GM21825 (cell line): Measurements from ENCODE around the gene GPC3.
"Not testable (repeated sequence)": the region's sequence is repeated elsewhere in the genome, so short reads cannot be mapped to it uniquely, and the experiment has no call there.

Experiments used
- ATAC-seq: cut with Tn5 transposase; IDR thresholded peaks from one replicate; pipeline ENCODE4 v1.9.1; 2021; ENCODE audit warnings: mild to moderate bottlenecking, moderate library complexity; ENCODE audit not compliant: unreplicated experiment

Gene GPC3

DNA sequence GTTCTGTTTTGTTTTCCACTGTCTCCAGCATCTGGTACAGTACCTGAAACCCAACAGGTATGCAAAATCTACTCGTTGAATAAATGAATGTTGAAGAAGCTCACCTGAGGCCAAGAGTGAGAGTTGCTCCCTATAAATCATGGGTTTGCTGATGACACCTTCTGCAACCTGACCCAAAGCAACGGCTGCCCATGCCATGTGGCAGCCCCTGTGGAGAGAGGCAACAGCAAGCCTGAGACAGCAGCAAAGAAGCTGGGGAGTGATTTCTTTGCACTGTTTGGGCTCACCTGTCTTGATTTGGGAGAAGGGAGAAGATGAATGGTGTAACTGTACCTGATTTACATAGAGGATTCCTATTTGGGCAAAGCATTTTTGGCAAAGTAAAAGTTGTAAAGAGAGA lies 450.3 kb downstream of the GPC3 start:
- ATAC-seq = no peak

DNA sequence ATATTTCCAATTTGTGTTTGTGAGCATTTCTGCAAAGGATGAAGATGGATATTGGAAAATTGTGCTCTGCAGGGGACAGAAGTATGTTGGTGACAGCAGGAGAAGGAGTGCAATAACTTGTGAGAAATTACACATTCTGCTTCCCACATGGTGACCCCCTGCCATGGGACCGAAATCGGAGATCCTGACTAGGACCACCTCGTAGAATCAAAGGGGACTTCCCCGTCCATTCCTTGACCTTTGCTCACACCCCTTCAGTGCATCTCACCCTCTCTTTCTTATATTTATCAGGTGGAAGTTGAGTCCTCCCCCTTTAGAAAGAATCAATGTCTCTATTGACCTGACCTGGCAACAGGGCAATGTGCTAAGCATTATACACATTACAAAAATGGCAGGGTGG lies 451.2 kb downstream of the GPC3 start:
- no peak for ATAC-seq

DNA sequence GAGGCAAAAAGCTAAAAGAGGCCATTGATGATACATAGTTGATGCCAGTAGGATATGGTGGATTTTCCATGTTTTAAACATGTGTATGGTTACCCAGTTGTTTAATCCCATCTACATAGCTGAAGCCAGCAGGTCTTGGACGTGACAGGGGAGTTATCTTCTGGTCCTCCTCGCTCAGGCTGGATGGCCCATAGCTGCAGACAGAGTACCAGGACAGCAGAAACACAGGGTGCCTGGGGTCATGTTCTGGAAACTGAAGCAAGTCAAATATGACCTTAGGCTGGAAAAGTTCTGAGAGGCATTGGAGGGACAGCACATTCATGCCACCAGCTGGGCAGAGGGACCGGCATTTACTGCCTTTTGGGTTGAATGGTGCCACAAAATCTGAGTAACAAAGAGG lies 452.1 kb downstream of the GPC3 start:
- no peak for ATAC-seq

DNA sequence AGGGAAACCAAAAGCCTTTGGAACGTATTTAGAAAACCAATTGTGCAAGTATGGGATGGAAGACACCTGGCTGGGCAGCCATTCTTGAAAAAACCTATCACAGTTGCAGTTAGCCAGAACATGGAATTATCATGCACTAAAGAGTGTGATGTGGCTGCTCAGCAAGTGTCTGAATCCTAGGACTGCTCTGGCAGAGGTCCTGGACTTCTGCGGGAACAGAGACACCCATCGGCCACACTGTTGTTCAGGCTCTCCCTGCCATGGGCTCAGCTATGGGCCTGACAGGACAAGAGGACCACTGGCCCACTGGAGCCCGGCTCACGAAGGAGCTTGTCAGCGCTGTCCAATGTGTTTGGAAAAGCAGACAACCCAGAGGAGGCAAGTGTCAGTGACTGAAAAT lies 454.4 kb downstream of the GPC3 start:
- ATAC-seq = no peak

DNA sequence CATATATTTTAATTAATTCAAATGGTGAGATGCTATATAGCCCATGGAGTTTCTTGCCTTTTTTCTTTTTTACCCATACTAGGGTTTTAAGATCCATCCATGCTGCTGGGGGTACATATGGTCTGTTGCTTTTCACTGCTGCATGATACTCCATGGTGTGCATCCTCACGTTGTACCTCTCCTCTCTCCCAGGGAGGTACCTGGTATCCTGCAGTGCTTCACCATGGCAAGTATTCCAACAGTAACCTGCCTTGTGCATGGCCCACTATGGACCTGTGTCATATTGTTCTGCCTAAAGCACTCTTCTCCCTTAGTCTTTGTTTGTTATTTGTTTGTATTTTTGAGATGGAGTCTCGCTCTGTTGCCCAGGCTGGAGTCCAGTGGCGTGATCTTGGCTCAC lies 455.8 kb downstream of the GPC3 start:
- ATAC-seq = no peak

DNA sequence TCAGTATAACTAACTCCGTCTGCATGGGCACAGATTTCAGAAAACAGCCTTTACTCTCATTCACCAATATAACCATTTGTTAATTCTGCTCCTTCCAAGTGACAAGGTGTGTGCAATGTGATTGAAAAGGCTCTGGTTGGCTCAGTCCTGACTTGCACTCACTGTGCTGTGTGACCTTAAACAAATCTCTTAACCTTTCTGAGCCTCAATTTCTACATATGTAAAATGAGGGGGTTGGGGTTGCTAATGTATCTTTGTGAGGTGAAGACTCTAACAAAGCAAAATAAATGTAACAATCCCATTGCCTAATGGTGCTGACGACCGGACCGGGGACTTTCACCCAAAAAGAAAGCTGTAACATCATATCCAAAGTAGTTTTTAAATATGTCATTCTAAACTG lies 457.6 kb downstream of the GPC3 start:
- no peak for ATAC-seq

DNA sequence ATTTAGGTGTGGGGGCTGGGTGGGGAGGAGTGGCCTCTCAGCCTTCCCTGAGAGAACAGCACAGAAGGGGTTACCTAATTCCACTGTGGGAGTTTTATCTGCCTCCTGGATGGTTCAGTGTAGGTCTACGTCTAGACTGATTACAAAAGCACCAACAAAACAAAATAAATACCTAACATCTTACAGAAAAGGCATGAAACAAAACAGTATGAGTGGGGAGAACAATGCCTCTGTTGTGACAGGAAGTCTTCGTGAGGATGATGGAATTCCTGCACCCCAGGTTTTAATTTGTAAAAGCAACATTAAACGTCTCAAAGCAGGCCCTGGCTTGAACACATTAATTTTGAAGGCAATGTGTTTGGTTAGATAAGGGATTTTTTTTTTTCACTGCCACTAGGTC lies 458.0 kb downstream of the GPC3 start:
- ATAC-seq = no peak

DNA sequence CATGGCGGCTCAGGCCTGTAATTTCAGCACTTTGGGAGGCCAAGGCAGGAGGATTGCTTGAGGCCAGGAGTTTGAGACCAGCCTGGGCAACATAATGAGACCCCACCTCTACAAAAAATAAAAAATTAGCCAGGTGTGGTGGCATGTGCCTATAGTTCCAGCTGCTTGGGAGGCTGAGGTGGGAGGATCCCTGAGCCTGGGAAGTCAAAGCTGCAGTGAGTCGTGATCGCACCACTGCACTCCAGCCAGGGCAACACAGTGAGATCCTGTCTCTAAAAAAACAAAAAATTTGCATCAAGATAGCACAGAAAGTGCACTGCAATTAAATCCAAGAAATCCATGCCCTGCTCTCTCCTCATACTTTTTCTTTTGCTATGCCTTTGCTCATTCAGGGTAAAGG lies 458.6 kb downstream of the GPC3 start:
- ATAC-seq = not testable (repeated sequence)

DNA sequence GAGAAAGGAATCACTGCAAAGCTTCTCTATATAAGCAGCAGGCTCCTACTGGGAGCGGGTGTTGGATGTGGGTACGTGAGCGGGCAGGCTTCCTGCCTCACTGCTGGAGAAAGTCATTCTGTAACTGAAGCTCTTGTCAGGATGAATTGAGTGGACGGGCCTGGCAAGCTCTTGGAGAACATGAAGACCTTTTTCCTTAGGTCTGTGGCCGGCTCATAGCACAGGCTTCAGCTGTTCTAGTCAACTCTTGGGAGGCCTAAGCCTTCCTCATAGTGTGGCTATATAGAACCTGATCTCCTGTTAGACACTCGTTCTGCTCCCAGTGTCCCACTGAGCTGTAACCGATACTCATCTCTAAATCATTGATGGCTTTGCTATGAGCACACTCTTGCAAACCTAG lies 461.9 kb downstream of the GPC3 start:
- no peak for ATAC-seq

DNA sequence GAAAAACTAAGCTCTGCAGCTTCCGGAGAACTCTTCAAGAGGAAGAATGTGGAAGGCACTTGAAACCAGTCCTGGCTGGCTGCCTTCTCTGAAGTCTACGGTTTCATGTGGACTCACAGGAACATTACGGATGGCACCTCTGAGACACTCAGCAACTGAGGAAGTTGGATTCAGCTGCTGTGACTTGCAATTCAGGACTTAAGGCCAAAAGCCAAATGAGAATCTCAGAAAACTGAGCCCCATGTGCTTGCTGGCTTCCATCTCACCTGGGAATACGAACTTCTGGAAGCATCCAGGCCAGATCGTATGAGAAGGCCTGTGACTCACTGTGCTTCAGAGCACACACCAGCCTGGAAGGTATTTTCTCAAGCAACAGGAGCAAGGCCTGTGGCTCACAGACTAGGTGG lies 462.3 kb downstream of the GPC3 start:
- ATAC-seq = no peak

DNA sequence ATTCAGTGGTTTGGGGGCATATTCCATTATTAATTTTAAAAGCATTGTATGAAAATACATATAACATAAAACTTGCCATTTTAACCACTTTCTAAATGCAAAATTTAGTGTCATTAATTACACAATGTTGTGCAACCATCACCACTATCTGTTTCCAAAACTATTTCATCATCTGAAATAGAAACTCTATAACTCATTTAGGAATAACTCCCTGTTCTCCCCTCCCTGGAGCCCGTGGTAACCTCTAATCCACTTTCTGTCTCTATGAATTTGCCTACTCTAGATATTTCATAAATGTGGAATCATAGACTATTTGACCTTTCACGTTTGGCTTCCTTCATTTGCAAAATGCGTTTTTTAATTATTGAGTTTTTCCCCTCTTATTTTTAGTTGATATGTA lies 468.7 kb downstream of the GPC3 start:
- no peak for ATAC-seq

DNA sequence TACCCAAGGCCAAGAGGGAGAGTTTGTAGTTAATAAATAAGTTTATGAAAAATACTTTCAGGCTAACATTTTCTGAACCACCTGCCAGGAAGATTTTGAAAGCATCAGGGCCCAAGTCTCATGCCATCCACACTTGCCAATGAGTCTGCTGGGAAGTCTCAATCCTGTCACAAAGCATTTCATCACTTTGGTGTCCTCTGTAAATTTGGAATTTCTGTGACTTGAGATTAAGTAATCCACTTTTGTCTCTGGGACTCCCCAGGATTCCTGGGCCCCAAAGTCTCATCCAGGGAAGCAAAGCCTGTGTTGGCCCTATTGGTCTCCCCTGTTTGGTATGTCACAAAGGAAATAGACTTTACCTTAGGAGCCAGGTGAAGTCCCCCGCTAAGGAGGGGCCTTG lies 470.9 kb downstream of the GPC3 start:
- no peak for ATAC-seq

DNA sequence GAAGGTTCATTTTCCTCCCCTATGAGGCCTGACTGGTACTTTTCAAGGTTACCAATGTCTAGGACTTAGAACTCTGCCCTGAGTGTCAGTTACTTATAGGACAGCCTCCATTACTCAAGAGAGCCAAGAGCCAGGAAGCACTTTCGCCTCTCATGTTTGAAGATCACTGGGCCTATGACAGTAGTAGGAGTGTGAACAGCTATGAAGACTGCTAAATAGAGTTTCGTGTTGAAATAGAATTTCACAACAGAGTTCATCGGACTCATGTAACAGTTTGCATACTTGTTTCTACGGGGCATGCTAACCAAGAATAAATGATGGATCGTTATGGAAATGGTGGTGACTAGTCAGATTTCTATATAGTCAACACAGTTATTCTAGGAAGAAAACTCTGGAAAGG lies 472.3 kb downstream of the GPC3 start:
- no peak for ATAC-seq

DNA sequence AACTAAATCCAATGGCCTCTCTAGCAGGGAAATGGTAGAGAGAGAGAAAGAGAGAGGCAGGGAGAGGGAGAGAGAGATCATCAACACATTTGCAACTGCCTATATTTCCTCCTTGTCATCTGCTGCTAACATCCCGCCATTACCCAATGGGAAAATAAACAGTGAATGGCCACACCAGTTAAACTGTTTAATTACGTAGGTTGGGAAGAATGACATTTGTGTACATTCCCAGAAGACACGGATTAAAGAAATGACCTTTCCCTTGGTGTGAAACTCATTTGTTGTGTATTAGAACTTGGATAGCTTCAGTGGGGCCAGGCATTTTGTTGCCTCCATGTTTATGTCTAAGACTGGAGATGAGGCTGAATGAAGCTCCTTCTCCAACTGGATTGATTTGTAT lies 474.4 kb downstream of the GPC3 start:
- ATAC-seq = no peak

DNA sequence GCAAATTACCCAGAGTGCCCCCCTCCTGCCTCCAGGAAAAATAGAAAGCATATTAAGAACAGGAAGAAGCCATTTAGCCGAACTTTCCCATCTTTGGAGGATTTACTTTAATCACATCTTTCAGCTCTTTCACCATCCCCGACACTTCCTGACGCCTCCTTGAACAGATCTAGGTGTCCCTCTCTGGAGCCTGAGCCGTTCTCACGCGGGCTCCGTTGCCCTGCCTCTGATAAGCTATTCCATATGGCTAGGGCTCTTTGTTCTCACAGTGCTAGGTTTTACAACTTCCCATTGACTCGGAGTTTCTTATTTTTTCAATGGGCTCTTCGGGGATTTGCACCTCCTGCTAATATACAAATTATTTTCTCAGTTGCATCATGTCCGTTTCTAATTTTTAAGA lies 488.0 kb downstream of the GPC3 start:
- ATAC-seq = no peak

DNA sequence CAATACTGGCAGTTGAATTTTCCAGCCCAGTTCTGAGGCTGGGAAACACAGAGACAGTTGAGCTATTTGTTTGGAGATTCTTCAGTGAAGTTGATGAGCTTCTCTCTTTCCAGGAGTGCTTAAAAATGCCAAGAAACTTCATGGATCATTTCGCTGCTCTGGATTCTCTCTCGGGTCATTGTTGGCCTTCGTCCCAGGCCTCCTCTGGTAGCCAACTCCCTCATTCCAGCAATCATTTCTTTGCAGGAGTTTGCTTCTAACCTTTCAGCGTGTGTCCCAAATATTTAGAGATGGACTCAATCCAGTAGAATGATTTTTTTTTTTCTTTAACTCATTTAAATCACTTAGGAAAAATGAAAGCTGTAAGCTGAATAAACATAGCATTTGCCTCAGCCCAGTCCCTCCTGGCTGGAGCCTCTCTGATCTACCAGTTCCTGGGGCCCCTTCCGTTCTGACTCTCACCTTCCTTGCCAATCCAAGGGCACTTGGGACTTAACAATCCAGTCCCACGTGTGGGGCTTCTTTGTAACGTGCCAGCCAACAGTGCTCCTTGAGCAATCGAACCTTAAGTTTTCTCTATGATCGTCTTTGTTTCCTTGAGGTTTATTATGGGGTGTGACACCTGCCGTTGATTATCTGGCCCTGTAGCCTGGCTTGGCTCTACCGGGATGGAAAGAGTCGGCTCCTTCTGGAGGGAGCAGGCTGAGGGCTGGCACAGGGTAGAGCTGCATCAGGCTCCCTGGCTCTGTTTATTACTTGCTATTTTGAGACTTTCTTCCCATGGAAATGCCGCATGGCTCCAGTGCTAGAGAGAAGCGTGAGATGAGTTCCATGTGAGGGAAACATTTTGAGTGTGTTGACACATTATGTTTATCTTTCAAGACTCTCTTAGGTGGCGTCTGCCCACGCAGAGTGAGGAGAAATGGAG lies 489.7 kb downstream of the GPC3 start:
- no peak for ATAC-seq

DNA sequence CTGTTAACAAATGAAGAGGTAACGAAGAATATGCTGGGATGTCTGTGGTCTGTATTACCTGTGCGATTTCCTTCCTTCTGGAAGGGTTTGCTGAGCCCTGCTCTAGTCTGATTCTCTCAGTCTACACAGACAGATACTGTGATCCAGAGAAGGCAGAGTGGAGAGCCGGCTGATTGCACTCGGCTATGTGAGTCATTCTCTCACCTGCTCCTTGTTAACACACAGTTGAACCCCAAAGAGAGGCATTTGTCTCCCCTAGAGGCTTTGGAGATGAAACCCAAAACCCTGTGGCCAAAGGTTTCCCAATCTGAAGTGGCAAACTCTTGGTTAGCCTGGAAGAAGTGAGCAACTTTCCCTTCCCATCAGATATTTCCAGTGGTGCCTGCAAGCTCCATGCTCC lies 492.0 kb downstream of the GPC3 start:
- ATAC-seq = no peak

DNA sequence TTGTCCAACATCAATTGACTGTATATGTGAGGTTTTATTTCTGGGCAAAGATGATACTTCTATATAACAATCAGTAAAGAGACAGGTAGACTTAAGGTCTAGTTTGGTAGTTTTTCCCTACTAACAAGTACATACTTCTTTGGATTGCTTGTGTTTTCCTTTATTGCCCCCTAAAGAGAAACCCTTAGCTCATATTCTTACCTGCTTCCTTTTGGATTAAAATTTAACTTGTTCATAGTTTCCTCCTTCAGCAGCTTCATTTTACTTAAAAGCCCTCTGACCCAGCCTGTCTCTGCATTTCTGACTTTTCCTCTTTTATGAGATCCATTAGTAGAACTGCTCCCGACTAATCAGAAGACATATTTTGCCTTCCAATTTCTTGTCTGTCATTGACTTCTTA lies 494.4 kb downstream of the GPC3 start:
- ATAC-seq = no peak
